NCI-H2227 (cell line): ENCODE data around the gene SOX13.

Source experiments
- DNase-seq: peaks from one replicate; lab custom pipeline; 2025; ENCODE audit not compliant: unreplicated experiment; lab: John Stamatoyannopoulos, UW

SOX13 gene

GRCh38 chr1:204104331-204105130 is 31.6 kb downstream of the SOX13 start:
- no peak for DNase-seq

DNA sequence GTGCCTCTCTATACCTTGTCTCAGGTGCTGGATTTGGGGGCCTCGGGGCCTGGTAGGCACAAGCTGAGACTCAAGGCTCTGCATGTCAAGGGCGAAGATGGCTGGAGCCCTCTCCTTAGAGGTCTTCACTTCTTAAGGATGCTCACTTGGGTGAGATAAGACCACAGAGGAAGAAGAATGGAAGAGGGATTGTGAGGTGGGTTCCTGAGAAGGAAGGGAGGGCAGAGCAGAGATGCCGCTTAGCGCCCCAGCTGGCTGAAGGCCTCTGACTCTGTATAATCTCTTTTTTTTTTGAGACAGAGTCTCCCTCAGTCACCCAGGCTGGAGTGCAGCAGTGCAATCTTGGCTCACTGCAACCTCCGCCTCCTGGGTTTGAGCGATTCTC is 32.2 kb downstream of the SOX13 start:
- no peak for DNase-seq

DNA sequence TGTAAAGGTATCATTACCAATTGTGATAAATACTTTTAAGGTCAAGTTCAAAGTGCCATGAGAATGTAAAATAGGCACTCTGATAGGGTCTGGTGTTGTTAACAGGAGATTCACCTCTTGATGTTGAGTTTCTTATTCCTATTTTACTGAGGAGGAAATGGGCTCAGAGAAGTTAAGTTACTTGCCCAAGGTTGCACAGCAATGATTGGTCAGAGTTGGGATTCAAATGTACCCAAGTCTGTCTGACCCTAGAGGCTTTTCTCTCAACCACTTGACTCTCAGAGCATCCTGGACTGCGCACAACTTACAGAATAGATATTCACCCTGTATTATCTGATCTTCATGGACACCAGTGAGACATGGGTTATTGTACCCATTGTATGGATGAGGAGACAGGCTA is 33.9 kb downstream of the SOX13 start:
- no peak for DNase-seq

- DNase-seq = no peak
These were observed 35.0 kb downstream of the SOX13 start for GRCh38 chr1:204107892-204108291.

- peak; percentile 59 for DNase-seq
These were observed 35.6 kb downstream of the SOX13 start for GRCh38 chr1:204108312-204109141.

GRCh38 chr1:204110894-204111633 is 38.1 kb downstream of the SOX13 start:
- no peak for DNase-seq

- DNase-seq = no peak
These were observed 40.2 kb downstream of the SOX13 start for GRCh38 chr1:204112876-204113730.

GRCh38 chr1:204113896-204114295 is 41.0 kb downstream of the SOX13 start:
- DNase-seq = no peak

GRCh38 chr1:204114606-204115005 is 41.7 kb downstream of the SOX13 start:
- DNase-seq = no peak

DNA sequence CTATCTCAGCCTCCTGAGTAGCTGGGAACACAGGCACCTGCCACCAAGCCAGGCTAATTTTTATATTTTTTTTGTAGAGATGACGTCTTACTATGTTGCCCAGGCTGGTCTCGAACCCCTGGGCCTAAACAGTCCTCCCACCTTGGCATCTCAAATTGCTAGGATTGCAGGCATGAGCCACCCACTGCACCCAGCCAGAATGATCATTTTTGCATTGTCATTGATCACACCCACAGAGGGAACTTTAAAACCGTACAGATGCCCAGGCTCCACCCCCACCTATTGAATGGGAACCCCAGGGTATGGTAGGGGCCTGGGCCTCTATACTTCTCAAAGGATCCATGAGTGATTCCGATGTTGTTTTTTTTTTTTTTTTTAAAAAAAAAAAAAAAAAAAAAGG is 42.2 kb downstream of the SOX13 start:
- DNase-seq = no peak

- DNase-seq = no peak
These were observed 43.6 kb downstream of the SOX13 start for GRCh38 chr1:204116539-204116938.

DNA sequence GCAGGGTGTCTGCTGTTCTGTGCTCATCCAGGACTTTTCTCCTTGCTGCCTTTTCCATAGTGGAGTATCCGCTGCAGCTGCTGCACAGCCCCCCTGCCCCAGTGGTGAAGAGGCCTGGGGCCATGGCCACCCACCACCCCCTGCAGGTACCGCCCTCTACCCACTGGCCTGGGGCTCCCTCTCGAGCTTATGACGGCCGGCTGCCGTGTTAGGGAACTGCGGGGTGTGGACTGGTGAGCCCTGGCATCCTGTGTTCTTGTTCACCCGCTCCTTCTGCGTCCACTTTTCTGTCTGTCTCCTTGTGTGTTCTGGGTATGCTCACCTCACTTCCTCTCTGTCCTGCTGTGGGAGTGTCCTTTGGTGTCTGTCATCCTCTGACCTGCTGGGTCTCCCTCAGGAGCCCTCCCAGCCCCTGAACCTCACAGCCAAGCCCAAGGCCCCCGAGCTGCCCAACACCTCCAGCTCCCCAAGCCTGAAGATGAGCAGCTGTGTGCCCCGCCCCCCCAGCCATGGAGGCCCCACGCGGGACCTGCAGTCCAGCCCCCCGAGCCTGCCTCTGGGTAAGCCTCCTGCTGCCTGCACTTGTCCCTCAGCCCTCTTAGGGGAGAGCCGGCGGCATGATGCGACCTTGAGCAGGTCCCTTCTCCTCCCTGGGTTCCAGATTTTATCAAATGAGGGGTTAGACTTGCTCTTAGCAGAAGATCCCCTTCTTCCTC is 49.1 kb downstream of the SOX13 start:
- no peak for DNase-seq

GRCh38 chr1:204123376-204123775 is 50.5 kb downstream of the SOX13 start:
- no peak for DNase-seq

DNA sequence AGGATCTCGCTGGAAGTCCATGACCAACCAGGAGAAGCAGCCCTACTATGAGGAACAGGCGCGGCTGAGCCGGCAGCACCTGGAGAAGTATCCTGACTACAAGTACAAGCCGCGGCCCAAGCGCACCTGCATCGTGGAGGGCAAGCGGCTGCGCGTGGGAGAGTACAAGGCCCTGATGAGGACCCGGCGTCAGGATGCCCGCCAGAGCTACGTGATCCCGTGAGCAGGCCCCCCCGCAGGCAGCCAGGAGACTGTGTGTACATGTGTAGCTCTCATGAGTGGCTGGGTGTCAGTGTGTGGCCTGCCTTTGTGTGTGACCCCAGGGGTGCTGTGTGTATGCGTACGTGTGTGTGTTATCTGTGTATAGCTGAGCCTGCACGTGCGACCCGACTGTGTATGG is 51.7 kb downstream of the SOX13 start:
- no peak for DNase-seq

DNA sequence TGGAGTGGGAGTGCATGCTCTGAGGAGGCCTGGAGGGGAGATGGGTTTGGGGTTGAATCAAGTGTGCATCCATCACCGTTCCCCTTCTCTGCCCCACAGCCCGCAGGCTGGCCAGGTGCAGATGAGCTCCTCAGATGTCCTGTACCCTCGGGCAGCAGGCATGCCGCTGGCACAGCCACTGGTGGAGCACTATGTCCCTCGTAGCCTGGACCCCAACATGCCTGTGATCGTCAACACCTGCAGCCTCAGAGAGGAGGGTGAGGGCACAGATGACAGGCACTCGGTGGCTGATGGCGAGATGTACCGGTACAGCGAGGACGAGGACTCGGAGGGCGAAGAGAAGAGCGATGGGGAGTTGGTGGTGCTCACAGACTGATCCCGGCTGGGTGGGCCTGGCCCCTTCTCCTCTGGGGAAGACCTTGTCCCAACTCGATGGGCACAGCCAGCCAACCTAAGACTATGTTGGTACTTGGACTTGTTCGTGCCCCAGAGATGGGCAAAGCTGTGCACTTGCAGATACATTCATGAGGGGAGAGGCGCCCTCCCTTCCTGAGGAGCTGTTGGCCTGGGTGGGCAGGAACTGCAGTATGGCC is 52.9 kb downstream of the SOX13 start:
- DNase-seq = no peak

- no peak for DNase-seq
These were observed 53.5 kb downstream of the SOX13 start for GRCh38 chr1:204126386-204126785.

DNA sequence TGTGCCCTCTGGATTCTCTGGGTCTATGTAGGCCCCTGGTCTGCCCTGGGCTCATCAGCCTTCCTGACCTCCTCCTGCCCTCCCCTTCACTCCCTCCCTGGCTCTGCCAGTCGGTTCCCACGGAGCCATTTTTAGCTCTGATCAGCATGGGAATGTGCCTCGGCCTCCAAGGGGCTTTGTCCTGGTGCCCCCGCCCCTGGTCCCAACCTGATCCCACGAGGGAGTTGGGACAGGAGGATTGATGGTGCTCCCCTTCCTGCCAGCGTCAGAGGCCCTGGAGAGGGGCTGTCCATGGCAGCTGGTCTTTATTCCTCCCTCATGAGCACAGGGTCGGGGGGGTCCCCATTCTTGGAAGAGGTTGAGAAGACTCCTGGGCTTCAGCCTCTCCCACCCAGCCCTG is 54.0 kb downstream of the SOX13 start:
- DNase-seq = no peak

DNA sequence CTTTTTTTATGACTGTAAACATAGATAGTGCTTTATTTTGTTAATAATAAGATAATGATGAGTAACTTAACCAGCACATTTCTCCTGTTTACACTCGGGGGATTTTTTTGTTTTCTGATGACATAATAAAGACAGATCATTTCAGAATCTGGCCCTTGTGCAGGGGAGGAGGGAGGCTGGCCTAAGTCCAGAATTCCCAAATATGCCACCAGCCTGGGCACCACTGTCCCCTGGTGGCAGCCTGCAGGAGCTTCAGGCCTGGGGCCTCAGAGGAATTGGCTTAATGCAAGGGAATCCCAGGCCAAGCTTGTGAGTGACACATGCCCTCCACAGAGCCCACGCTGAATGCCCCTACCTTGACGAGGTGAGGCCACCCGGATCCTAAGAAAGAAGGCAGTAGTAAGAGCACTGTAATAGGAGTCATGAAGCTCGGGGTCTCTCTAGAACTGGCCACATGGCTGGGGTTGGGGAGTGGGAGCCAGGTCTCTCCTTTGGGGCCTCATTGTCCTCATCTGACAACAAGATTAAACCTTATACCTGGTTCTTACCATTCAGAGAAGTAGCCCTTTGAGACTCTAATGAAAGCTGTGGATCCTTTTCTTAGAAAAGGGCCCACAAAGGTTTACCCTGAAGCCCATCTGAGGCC is 54.8 kb downstream of the SOX13 start:
- peak; percentile 79 for DNase-seq

GRCh38 chr1:204128464-204128963 is 55.6 kb downstream of the SOX13 start:
- no peak for DNase-seq
